Activated T-cell treated with anti-CD3 and anti-CD28 coated beads, Interleukin-2, amount 50 U/mL, for 24 hours (primary cell): ENCODE data around the gene ALOX5.

Experiments used
- DNase-seq: peaks from one replicate; pipeline ENCODE4 v3.0.0-alpha.2; 2020
- H3K27ac Mint-ChIP-seq: 2 replicates; pipeline ENCODE4 v1.8.0; 2020; ENCODE audit warnings: mild to moderate bottlenecking, mixed read lengths
- H3K27me3 Mint-ChIP-seq: 2 replicates; pipeline ENCODE4 v1.8.0; 2020; ENCODE audit warnings: mixed read lengths
- H3K36me3 Mint-ChIP-seq: 2 replicates; pipeline ENCODE4 v1.8.0; 2020; ENCODE audit warnings: low read depth, mixed read lengths
- H3K4me1 Mint-ChIP-seq: 2 replicates; pipeline ENCODE4 v1.8.0; 2020; ENCODE audit warnings: low read depth, mixed read lengths
- H3K4me3 Mint-ChIP-seq: 2 replicates; pipeline ENCODE4 v1.8.0; 2020; ENCODE audit warnings: mild to moderate bottlenecking, moderate library complexity, mixed read lengths
- H3K9me3 Mint-ChIP-seq: 2 replicates; pipeline ENCODE4 v1.8.0; 2020; ENCODE audit warnings: mixed read lengths

ALOX5 gene

GRCh38 chr10:45432700-45433472 lies 58.9 kb downstream of the ALOX5 start:
- Mint-ChIP-seq H3K27me3 (no peaks in the 10 kb centered on the region), H3K9me3 (no peaks in the 10 kb centered on the region), H3K4me1 (peaks cover 21% of the 10 kb centered on the region), H3K4me3 (no peak overlapping the region), H3K27ac (no peak overlapping the region), H3K36me3 (no peaks in the 10 kb centered on the region)
- no peak for DNase-seq

- DNase-seq, result no peak
- no peak overlapping the region for H3K27ac Mint-ChIP-seq
Observed at GRCh38 chr10:45433716-45434469, 59.9 kb downstream of the ALOX5 start.

GRCh38 chr10:45437587-45438465 lies 63.8 kb downstream of the ALOX5 start:
- no peaks in the 10 kb centered on the region for H3K36me3 Mint-ChIP-seq
- peaks cover 17% of the 10 kb centered on the region for H3K4me1 Mint-ChIP-seq
- DNase-seq, result no peak
- H3K4me3 Mint-ChIP-seq, result no peak overlapping the region
- no peaks in the 10 kb centered on the region for H3K9me3 Mint-ChIP-seq
- H3K27ac Mint-ChIP-seq, result no peak overlapping the region
- H3K27me3 Mint-ChIP-seq, result no peaks in the 10 kb centered on the region

More at GRCh38 chr10:45433716-45434469, 59.9 kb downstream of the ALOX5 start:
- Mint-ChIP-seq H3K27me3 (no peaks in the 10 kb centered on the region), H3K4me1 (peaks cover 21% of the 10 kb centered on the region), H3K9me3 (no peaks in the 10 kb centered on the region), H3K4me3 (no peak overlapping the region), H3K36me3 (no peaks in the 10 kb centered on the region)

GRCh38 chr10:45438466-45439090 lies 64.6 kb downstream of the ALOX5 start:
- Mint-ChIP-seq H3K4me1 (peaks cover 10% of the 10 kb centered on the region), H3K27ac (no peak overlapping the region), H3K9me3 (no peaks in the 10 kb centered on the region), H3K36me3 (no peaks in the 10 kb centered on the region), H3K4me3 (no peak overlapping the region), H3K27me3 (no peaks in the 10 kb centered on the region)
- DNase-seq, result no peak

GRCh38 chr10:45439365-45439764 lies 65.3 kb downstream of the ALOX5 start:
- Mint-ChIP-seq H3K27ac (no peak overlapping the region), H3K27me3 (no peaks in the 10 kb centered on the region), H3K4me1 (peaks cover 2% of the 10 kb centered on the region), H3K9me3 (no peaks in the 10 kb centered on the region), H3K36me3 (no peaks in the 10 kb centered on the region), H3K4me3 (no peak overlapping the region)
- no peak for DNase-seq

- Mint-ChIP-seq H3K9me3 (no peaks in the 10 kb centered on the region), H3K27ac (no peak overlapping the region), H3K36me3 (no peaks in the 10 kb centered on the region), H3K4me3 (no peak overlapping the region), H3K4me1 (no peaks in the 10 kb centered on the region), H3K27me3 (no peaks in the 10 kb centered on the region)
- no peak for DNase-seq
Observed at GRCh38 chr10:45439873-45440272, 65.9 kb downstream of the ALOX5 start.

GRCh38 chr10:45440511-45441062 lies 66.6 kb downstream of the ALOX5 start:
- no peak for DNase-seq

GRCh38 chr10:45441239-45442190 lies 67.5 kb downstream of the ALOX5 start:
- Mint-ChIP-seq H3K36me3 (no peaks in the 10 kb centered on the region), H3K4me1 (no peaks in the 10 kb centered on the region), H3K27me3 (no peaks in the 10 kb centered on the region), H3K4me3 (no peak overlapping the region), H3K9me3 (no peaks in the 10 kb centered on the region), H3K27ac (no peak overlapping the region)
- DNase-seq, result no peak

More at GRCh38 chr10:45440511-45441062, 66.6 kb downstream of the ALOX5 start:
- Mint-ChIP-seq H3K4me3 (no peak overlapping the region), H3K27ac (no peak overlapping the region), H3K36me3 (no peaks in the 10 kb centered on the region), H3K27me3 (no peaks in the 10 kb centered on the region), H3K9me3 (no peaks in the 10 kb centered on the region), H3K4me1 (no peaks in the 10 kb centered on the region)

- no peaks in the 10 kb centered on the region for H3K36me3 Mint-ChIP-seq
- no peak overlapping the region for H3K27ac Mint-ChIP-seq
- H3K27me3 Mint-ChIP-seq, result no peaks in the 10 kb centered on the region
- no peak for DNase-seq
- H3K4me1 Mint-ChIP-seq, result no peaks in the 10 kb centered on the region
- no peak overlapping the region for H3K4me3 Mint-ChIP-seq
- H3K9me3 Mint-ChIP-seq, result no peaks in the 10 kb centered on the region
Observed at GRCh38 chr10:45442251-45442650, 68.2 kb downstream of the ALOX5 start.

GRCh38 chr10:45442662-45443061 lies 68.6 kb downstream of the ALOX5 start:
- no peaks in the 10 kb centered on the region for H3K4me1 Mint-ChIP-seq
- no peaks in the 10 kb centered on the region for H3K9me3 Mint-ChIP-seq
- no peak for DNase-seq
- H3K4me3 Mint-ChIP-seq, result no peak overlapping the region
- H3K27me3 Mint-ChIP-seq, result no peaks in the 10 kb centered on the region
- no peak overlapping the region for H3K27ac Mint-ChIP-seq
- H3K36me3 Mint-ChIP-seq, result no peaks in the 10 kb centered on the region

- no peaks in the 10 kb centered on the region for H3K36me3 Mint-ChIP-seq
Observed at GRCh38 chr10:45443101-45444009, 69.3 kb downstream of the ALOX5 start.

GRCh38 chr10:45444022-45444421 lies 70.0 kb downstream of the ALOX5 start:
- no peaks in the 10 kb centered on the region for H3K27me3 Mint-ChIP-seq
- H3K4me1 Mint-ChIP-seq, result no peaks in the 10 kb centered on the region
- no peak for DNase-seq
- no peaks in the 10 kb centered on the region for H3K9me3 Mint-ChIP-seq
- no peak overlapping the region for H3K27ac Mint-ChIP-seq
- no peak overlapping the region for H3K4me3 Mint-ChIP-seq
- no peaks in the 10 kb centered on the region for H3K36me3 Mint-ChIP-seq

More at GRCh38 chr10:45443101-45444009, 69.3 kb downstream of the ALOX5 start:
- Mint-ChIP-seq H3K4me1 (no peaks in the 10 kb centered on the region), H3K9me3 (no peaks in the 10 kb centered on the region), H3K27ac (no peak overlapping the region), H3K4me3 (no peak overlapping the region), H3K27me3 (no peaks in the 10 kb centered on the region)
- DNase-seq, result no peak
